Measurements from ENCODE around the gene CTNNA2.

CTNNA2 gene

DNA sequence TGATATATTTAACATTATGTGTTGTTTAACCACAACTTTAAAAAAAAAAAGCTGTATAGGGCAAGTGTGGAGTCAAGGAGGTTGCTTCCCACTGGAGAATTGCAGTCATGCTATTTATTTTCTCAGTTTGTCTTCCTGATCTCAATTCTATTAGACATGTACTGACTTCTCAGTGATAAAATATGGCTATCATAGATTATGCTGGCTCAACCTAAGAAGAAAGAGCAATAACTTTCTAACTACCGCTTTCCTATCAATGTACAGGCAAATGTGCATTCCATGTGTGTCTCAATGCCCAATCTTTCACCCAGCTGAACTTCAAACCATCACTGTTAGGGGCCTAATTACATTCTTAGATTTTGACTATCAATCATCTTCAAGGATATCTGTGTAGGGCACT is 201.4 kb downstream of the CTNNA2 start:
- no peak for DNase-seq

GRCh38 chr2:79715338-79715737 is 202.5 kb downstream of the CTNNA2 start:
- no peak for DNase-seq

- DNase-seq, result no peak
These were observed 203.4 kb downstream of the CTNNA2 start for GRCh38 chr2:79716266-79716665.

DNA sequence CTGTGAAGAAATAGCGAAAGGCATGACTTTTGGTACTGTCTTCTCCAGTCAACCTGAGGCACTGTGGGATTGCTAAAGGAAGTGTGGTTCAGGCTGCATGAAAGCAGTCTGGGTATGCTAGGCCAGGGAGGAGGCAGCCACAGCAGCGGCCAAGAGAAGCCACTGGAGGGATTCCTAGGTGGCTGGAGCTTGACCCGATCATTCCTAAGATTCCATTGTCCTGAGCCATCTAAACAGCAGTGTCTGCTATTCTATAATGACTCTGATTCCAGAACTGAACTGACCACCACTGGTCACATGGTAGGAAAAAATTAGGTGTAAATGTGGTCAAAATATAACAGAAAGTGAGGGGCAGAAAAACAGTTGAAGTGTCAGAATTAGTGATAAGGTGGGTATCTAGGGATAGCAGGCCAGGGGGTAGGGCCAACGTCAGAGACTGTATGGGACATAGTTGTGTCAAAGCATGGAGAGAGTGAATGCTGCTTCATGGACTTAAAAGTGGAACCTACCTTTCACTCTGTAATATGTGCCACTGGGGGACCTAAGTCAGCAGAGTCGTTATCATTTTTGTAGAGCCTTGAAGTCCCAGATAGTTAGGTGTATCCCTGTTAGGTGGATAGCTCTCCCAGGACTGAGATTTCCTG is 204.6 kb downstream of the CTNNA2 start:
- DNase-seq, result no peak

DNA sequence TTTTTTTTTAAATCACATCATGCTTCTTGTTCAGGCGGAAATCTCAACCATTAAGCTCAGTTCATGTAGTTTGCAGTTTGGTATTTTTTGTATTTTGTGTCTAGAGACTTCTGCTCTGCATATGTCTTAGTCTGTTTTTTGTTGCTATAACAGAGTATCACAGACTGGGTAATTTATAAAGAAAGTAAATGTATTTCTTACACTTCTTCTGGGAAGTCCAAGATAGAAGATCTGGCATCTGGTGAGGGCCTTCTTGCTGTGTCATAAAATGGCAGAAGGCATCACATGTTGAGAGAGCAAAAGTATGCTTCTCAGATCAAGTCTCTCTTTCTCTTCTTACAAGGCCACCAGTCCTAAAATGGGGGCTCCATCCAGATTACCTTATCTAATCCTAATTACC is 208.2 kb downstream of the CTNNA2 start:
- DNase-seq, result no peak

- DNase-seq, result no peak
These were observed 209.1 kb downstream of the CTNNA2 start for GRCh38 chr2:79721966-79722365.

DNA sequence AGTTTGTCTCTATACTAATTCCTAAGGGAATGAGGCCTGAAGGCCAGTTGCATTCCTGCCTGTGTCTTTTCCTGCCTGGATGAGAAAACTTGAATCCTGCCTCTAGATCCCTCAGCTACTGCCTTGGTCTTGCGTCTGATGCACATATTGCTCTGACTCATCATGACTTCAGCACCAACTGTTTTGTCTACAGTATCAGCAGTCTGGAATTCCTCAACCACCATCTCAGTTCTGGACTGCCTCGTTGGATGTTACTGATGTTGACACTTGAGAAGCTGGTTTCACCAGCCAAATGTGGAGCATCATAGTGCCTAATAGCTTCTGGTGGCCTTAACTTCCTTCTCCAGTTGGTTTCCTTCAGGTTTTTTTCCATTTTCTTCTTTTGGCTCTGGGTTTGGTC is 211.0 kb downstream of the CTNNA2 start:
- no peak for DNase-seq

GRCh38 chr2:79729532-79729931 is 216.7 kb downstream of the CTNNA2 start:
- DNase-seq, result no peak

DNA sequence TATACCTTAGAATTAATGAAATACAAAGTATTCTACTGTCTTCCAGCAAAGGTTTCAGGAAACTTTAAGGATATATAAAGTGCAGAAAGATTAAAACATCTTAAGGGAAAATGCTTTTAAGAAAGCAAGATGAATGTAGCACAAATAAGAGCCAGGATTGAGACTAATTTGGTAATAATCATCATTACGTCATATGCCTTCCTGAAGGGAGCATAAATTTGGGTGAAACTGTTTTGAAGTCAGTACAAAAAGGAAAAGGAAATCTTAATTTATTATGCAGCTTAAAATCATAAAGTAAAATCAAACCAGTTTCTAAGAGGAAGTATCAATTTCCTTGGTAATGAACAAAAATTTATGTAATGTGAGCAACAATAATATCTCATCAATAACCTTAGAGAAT is 221.7 kb downstream of the CTNNA2 start:
- no peak for DNase-seq

- no peak for DNase-seq
These were observed 228.1 kb downstream of the CTNNA2 start for GRCh38 chr2:79740879-79741443.

GRCh38 chr2:79750321-79750720 is 237.5 kb downstream of the CTNNA2 start:
- DNase-seq, result no peak

GRCh38 chr2:79757526-79757925 is 244.7 kb downstream of the CTNNA2 start:
- no peak for DNase-seq

- no peak for DNase-seq
These were observed 245.2 kb downstream of the CTNNA2 start for GRCh38 chr2:79758042-79758441.

GRCh38 chr2:79758749-79759282 is 246.0 kb downstream of the CTNNA2 start:
- DNase-seq, result no peak

DNA sequence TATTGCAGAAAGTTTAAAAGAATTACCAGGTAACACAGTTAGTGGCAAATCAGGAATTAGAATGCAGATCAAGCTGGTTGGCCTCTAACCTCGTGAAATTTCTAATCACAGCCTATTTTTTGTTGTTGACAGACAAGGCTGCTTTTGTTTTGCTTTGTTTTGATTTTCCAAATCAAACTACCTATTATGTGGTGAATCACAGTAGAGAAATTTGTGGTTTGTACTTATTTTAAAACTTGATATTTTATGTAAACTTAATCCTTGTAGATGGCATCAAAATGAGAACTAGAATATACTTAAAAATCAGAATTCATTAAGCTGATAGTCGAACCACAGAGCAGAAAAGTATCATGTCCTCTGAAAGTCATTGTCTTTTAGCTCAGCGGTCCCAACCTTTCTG is 258.1 kb downstream of the CTNNA2 start:
- DNase-seq, result no peak

DNA sequence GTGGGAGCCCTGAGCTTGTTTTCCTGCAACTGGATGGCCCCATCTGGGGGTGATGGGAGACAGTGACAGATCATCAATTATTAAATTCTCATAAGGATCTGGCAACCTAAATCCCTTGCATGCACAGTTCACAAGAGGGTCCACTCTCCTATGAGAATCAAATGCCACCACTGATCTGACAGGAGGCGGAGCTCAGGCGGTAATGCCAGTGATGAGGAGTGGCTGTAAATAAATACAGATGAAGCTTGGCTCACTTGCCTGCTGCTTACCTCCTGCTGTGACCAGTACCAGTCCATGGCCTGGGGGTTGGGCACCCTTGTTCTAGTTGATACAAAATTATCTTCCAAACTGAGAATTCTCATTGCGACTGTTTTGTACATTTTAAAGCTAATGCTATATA is 258.6 kb downstream of the CTNNA2 start:
- no peak for DNase-seq

GRCh38 chr2:79774016-79774415 is 261.2 kb downstream of the CTNNA2 start:
- no peak for DNase-seq

DNA sequence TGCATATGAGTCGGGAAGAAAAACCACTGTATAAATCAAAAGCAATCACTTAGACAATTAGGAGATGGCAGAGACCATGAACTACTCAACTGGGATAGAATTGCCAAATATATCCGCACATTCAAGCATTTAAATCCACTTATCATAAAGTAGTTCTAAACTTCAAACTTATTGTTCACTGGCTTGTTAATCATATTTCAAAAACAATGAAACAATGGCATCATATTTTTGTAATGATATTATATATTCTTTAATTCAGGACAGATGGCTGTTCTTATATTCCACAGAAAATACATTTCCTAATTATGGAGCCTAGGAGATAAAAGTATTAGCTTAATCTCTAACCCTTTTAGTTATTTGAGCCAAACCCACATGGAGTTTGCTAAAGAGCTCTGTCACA is 263.6 kb downstream of the CTNNA2 start:
- DNase-seq, result no peak

DNA sequence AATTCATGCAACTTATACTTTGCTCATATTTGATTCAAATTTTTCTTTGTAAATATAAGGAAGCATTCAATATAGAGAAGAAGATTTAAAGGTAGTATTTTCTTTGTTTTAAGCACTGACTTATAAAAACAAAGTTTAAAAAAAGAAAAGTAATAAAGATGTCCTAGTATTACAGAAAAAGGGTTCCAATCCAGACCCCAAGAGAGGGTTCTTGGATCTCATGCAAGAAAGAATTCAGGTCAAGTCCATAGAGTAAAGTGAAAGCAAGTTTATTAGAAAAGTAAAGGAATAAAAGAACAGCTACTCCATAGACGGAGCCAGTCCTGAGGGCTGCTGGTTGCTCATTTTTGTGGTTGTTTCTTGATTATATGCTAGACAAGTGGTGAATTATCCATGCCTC is 267.9 kb downstream of the CTNNA2 start:
- no peak for DNase-seq

GRCh38 chr2:79782576-79783452 is 270.0 kb downstream of the CTNNA2 start:
- peak in 1 of 2 experiments; percentile 30 for DNase-seq

- no peak for DNase-seq
These were observed 276.3 kb downstream of the CTNNA2 start for GRCh38 chr2:79788952-79789651.

- DNase-seq, result no peak
These were observed 277.0 kb downstream of the CTNNA2 start for GRCh38 chr2:79789811-79790210.

DNA sequence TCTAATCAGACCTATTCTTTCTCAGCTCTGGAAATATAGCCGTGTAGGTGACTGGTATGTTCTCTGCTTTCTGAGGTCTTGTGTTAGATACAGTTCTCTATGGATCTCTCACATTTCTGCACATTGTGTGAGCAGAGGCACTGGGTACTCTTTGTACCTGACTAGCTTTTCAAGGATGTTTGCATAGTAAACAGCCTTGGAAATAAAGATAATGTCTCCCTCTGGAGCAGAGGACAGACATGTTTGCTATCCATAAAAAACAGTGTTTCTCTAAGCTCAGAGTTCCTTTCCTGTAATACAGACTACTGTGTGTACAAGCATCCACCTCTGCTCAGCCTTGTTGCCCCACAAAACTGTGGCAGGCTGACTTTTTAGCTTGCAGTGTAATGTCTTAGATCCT is 279.2 kb downstream of the CTNNA2 start:
- DNase-seq, result no peak
